ENCODE measurements around the gene APOA4.

DNA sequence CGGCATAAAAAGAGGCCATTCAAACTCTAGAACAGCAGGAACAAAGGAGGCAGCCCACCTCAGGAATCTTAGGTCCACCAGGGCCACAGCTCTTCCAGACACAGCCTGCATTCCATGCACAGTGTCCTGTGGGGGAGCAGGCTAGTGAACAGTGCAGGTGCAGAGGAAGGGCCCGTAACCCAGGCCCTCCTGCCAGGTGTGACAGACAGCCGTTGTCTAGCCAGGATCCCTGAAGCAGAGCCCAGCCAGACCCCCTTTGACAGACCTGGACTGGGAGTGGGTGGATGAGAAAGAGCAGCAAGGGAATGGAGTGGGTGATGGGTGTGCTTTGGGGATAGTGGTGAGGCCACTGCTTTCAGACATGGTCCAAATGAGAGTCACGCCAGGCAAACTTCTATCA, 34.1 kb downstream of the APOA4 start:
- TF ChIP-seq POLR2A (IDR thresholded peaks at IDR 0.05; ENCODE audit: borderline replicate concordance, extremely low read depth, insufficient read depth, insufficient read length) (no peak), ELF1 (IDR thresholded peaks at IDR 0.05; ENCODE audit: borderline replicate concordance, low read depth) (no peak), RAD21 (IDR thresholded peaks at IDR 0.05; ENCODE audit: low read depth) (no peak)
- TF ChIP-seq, protein P1, sequence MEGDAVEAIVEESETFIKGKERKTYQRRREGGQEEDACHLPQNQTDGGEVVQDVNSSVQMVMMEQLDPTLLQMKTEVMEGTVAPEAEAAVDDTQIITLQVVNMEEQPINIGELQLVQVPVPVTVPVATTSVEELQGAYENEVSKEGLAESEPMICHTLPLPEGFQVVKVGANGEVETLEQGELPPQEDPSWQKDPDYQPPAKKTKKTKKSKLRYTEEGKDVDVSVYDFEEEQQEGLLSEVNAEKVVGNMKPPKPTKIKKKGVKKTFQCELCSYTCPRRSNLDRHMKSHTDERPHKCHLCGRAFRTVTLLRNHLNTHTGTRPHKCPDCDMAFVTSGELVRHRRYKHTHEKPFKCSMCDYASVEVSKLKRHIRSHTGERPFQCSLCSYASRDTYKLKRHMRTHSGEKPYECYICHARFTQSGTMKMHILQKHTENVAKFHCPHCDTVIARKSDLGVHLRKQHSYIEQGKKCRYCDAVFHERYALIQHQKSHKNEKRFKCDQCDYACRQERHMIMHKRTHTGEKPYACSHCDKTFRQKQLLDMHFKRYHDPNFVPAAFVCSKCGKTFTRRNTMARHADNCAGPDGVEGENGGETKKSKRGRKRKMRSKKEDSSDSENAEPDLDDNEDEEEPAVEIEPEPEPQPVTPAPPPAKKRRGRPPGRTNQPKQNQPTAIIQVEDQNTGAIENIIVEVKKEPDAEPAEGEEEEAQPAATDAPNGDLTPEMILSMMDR (IDR thresholded peaks at IDR 0.05 in 2 of 3, conservative IDR thresholded peaks at IDR 0.05 in 1 of 3; ENCODE audit: borderline replicate concordance in 1 of 3, insufficient read depth in 1 of 3, low read depth in 2 of 3, low read length in 2 of 3), result no peak
